HepG2 (cell line): ENCODE results near the gene VGF. TPM values are rescaled to one million over a fixed set of nuclear protein-coding genes. Genes with fewer than 3 reads are reported as not detected.

Experiments used
- GATAD2A ChIP-seq: IDR thresholded peaks from 2 replicates; pipeline ENCODE4 v1.6.1; 2016
- KDM3A ChIP-seq: IDR thresholded peaks from 2 replicates; pipeline ENCODE4 v1.6.1; 2018; ENCODE audit warnings: low read depth, missing compliant biosample characterization
- KDM5A ChIP-seq: fragments of 200-600 bp; sonication (generic); IDR thresholded peaks from 2 replicates; pipeline ENCODE4 v1.7.0; 2018; ENCODE audit warnings: antibody characterized with exemption, mild to moderate bottlenecking, low read length, borderline replicate concordance
- NR2F1 ChIP-seq, 2 experiments: fragments of 450-650 bp in 1 of 2; formaldehyde crosslinking in 1 of 2; IDR thresholded peaks; 2 replicates each; pipeline versions ENCODE4 v1.5.0 to v1.6.1; 2016 to 2020; ENCODE audit warnings: mild to moderate bottlenecking in 1 of 2, missing compliant biosample characterization in 1 of 2, missing genetic modification reagents in 1 of 2, moderate library complexity in 1 of 2
- PCBP1 ChIP-seq: fragments of 200-400 bp; formaldehyde crosslinking; IDR thresholded peaks from 2 replicates; pipeline ENCODE4 v1.6.1; 2017; ENCODE audit warnings: mild to moderate bottlenecking, low read depth, low read length, borderline replicate concordance
- RBM39 ChIP-seq: fragments of 200-400 bp; formaldehyde crosslinking; IDR thresholded peaks from one replicate; pipeline ENCODE4 v1.6.1; 2018; ENCODE audit warnings: antibody characterized with exemption, mild to moderate bottlenecking, low read depth, low read length; ENCODE audit not compliant: poor library complexity, severe bottlenecking
- SKI ChIP-seq: fragments of 450-650 bp; IDR thresholded peaks from one replicate; pipeline ENCODE4 v1.6.1; 2018; ENCODE audit warnings: mild to moderate bottlenecking; ENCODE audit not compliant: partially characterized antibody
- ZNF354B ChIP-seq: sonication (generic); formaldehyde crosslinking; IDR thresholded peaks from 2 replicates; pipeline ENCODE4 v1.8.0; 2022; ENCODE audit warnings: mild to moderate bottlenecking, missing genetic modification reagents
- ZNF572 ChIP-seq: sonication (generic); formaldehyde crosslinking; IDR thresholded peaks from 2 replicates; pipeline ENCODE4 v1.5.1; 2020; ENCODE audit warnings: mild to moderate bottlenecking, missing genetic modification reagents
- ZNF782 ChIP-seq: sonication (generic); formaldehyde crosslinking; IDR thresholded peaks from 2 replicates; pipeline ENCODE4 v1.4.0; 2020; ENCODE audit warnings: missing genetic modification reagents, mild to moderate bottlenecking, borderline replicate concordance
- polyA plus RNA-seq, 8 experiments: library from polyadenylated mRNA; depleted of rRNA in 3 of 8; stranded (reverse) in 7 of 8; unstranded in 1 of 8; fragments of >200 nt; fragmentation: Illumina TruSeq in 4 of 8; extraction: Trizol in 4 of 8; gene quantifications; 2 replicates each; pipeline versions ENCODE4 v1.2.1 to v1.2.3, GENCODE V29; 2011 to 2016; ENCODE audit warnings: low read depth in 4 of 8, missing spikeins in 1 of 8, mixed read lengths in 1 of 8; ENCODE audit not compliant: insufficient read depth in 1 of 8
- total RNA-seq, 5 experiments: library from RNA; depleted of rRNA; stranded (reverse); fragments of >200 nt; fragmentation: Illumina TruSeq; extraction: Trizol; gene quantifications; 2 replicates each; pipeline ENCODE4 v1.2.3, GENCODE V29; 2016; ENCODE audit warnings: low read depth in 1 of 5
- TF ChIP-seq, protein P1 (sequence below): sonication (generic); formaldehyde crosslinking; IDR thresholded peaks from 2 replicates; pipeline ENCODE4 v1.5.1; 2020; ENCODE audit warnings: mild to moderate bottlenecking, missing genetic modification reagents, borderline replicate concordance
- TF ChIP-seq, protein P2 (sequence below): sonication (generic); formaldehyde crosslinking; IDR thresholded peaks from 2 replicates; pipeline ENCODE4 v1.4.0; 2020; ENCODE audit warnings: missing genetic modification reagents
- TF ChIP-seq, protein P3 (sequence below): sonication (generic); formaldehyde crosslinking; IDR thresholded peaks from 2 replicates; pipeline ENCODE4 v1.4.0; 2020; ENCODE audit warnings: missing genetic modification reagents
- TF ChIP-seq, protein P4 (sequence below): sonication (generic); formaldehyde crosslinking; IDR thresholded peaks from 2 replicates; pipeline ENCODE4 v1.8.1; 2022; ENCODE audit warnings: mild to moderate bottlenecking, missing genetic modification reagents
- TF ChIP-seq, protein P5 (sequence below): sonication (generic); formaldehyde crosslinking; IDR thresholded peaks from 2 replicates; pipeline ENCODE4 v1.5.1; 2020; ENCODE audit warnings: mild to moderate bottlenecking, missing genetic modification reagents, borderline replicate concordance

Gene VGF
- total and polyA plus RNA-seq, 2 of the 13 experiments (the other 11 are each of a cell fraction or from before 2014, with no cell fraction given): 0.12 to 0.46 TPM

DNA sequence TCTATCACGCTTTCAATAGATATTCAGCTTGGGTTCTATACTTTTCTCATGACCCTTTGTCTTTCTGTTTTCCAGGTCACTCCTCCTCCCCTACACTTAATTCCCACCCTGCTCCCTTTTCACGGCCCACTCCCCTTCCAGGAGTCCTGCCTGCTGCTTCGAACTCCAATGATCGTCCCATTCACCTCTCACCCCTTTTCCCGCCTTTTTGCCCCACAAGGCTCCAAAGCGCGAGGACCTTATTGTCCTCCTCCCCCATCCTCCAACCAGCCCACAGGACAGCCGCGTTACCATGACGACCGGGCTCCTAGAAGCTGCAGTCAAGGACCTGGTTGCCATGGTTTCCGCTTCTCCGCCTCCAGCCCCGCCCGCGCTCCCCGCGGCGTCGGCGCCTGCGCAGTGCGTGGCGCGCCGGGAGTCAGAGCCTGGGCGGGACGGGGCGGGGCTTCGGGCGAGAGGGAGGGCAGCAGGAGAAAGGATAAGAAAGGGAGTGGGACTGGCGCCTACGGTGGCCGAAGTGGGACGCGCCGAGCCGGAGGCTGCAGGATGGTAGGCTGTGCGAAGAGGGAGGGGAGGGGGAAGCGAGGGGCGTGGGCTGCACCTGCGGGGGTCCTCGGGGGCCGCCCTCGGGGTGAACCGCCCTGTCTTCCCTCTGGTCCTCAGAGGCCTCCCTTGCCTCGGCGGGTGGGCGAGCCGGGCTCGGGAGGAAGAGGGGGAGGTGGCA, 11.2 kb downstream of the VGF start, which contains the start of gene AP1S1 (continued):
- TF ChIP-seq, protein P1, sequence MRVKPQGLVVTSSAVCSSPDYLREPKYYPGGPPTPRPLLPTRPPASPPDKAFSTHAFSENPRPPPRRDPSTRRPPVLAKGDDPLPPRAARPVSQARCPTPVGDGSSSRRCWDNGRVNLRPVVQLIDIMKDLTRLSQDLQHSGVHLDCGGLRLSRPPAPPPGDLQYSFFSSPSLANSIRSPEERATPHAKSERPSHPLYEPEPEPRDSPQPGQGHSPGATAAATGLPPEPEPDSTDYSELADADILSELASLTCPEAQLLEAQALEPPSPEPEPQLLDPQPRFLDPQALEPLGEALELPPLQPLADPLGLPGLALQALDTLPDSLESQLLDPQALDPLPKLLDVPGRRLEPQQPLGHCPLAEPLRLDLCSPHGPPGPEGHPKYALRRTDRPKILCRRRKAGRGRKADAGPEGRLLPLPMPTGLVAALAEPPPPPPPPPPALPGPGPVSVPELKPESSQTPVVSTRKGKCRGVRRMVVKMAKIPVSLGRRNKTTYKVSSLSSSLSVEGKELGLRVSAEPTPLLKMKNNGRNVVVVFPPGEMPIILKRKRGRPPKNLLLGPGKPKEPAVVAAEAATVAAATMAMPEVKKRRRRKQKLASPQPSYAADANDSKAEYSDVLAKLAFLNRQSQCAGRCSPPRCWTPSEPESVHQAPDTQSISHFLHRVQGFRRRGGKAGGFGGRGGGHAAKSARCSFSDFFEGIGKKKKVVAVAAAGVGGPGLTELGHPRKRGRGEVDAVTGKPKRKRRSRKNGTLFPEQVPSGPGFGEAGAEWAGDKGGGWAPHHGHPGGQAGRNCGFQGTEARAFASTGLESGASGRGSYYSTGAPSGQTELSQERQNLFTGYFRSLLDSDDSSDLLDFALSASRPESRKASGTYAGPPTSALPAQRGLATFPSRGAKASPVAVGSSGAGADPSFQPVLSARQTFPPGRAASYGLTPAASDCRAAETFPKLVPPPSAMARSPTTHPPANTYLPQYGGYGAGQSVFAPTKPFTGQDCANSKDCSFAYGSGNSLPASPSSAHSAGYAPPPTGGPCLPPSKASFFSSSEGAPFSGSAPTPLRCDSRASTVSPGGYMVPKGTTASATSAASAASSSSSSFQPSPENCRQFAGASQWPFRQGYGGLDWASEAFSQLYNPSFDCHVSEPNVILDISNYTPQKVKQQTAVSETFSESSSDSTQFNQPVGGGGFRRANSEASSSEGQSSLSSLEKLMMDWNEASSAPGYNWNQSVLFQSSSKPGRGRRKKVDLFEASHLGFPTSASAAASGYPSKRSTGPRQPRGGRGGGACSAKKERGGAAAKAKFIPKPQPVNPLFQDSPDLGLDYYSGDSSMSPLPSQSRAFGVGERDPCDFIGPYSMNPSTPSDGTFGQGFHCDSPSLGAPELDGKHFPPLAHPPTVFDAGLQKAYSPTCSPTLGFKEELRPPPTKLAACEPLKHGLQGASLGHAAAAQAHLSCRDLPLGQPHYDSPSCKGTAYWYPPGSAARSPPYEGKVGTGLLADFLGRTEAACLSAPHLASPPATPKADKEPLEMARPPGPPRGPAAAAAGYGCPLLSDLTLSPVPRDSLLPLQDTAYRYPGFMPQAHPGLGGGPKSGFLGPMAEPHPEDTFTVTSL (CRISPR knock-in tag): no peak
- TF ChIP-seq, protein P2, sequence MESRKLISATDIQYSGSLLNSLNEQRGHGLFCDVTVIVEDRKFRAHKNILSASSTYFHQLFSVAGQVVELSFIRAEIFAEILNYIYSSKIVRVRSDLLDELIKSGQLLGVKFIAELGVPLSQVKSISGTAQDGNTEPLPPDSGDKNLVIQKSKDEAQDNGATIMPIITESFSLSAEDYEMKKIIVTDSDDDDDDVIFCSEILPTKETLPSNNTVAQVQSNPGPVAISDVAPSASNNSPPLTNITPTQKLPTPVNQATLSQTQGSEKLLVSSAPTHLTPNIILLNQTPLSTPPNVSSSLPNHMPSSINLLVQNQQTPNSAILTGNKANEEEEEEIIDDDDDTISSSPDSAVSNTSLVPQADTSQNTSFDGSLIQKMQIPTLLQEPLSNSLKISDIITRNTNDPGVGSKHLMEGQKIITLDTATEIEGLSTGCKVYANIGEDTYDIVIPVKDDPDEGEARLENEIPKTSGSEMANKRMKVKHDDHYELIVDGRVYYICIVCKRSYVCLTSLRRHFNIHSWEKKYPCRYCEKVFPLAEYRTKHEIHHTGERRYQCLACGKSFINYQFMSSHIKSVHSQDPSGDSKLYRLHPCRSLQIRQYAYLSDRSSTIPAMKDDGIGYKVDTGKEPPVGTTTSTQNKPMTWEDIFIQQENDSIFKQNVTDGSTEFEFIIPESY (CRISPR knock-in tag): no peak
- TF ChIP-seq ZNF354B: no peak
- peak; percentile 93 for TF ChIP-seq RBM39
- TF ChIP-seq PCBP1: 0 out of 2 replicates have a peak, but pooled peaks have one; percentile 12
- TF ChIP-seq ZNF572 (CRISPR knock-in tag): no peak
- no peak for TF ChIP-seq ZNF782 (CRISPR knock-in tag)
- peak; percentile 40 for TF ChIP-seq SKI
- TF ChIP-seq, protein P3, sequence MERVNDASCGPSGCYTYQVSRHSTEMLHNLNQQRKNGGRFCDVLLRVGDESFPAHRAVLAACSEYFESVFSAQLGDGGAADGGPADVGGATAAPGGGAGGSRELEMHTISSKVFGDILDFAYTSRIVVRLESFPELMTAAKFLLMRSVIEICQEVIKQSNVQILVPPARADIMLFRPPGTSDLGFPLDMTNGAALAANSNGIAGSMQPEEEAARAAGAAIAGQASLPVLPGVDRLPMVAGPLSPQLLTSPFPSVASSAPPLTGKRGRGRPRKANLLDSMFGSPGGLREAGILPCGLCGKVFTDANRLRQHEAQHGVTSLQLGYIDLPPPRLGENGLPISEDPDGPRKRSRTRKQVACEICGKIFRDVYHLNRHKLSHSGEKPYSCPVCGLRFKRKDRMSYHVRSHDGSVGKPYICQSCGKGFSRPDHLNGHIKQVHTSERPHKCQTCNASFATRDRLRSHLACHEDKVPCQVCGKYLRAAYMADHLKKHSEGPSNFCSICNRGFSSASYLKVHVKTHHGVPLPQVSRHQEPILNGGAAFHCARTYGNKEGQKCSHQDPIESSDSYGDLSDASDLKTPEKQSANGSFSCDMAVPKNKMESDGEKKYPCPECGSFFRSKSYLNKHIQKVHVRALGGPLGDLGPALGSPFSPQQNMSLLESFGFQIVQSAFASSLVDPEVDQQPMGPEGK (CRISPR knock-in tag): no peak
- TF ChIP-seq, protein P4, sequence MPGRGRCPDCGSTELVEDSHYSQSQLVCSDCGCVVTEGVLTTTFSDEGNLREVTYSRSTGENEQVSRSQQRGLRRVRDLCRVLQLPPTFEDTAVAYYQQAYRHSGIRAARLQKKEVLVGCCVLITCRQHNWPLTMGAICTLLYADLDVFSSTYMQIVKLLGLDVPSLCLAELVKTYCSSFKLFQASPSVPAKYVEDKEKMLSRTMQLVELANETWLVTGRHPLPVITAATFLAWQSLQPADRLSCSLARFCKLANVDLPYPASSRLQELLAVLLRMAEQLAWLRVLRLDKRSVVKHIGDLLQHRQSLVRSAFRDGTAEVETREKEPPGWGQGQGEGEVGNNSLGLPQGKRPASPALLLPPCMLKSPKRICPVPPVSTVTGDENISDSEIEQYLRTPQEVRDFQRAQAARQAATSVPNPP (CRISPR knock-in tag): no peak
- TF ChIP-seq, protein P5, sequence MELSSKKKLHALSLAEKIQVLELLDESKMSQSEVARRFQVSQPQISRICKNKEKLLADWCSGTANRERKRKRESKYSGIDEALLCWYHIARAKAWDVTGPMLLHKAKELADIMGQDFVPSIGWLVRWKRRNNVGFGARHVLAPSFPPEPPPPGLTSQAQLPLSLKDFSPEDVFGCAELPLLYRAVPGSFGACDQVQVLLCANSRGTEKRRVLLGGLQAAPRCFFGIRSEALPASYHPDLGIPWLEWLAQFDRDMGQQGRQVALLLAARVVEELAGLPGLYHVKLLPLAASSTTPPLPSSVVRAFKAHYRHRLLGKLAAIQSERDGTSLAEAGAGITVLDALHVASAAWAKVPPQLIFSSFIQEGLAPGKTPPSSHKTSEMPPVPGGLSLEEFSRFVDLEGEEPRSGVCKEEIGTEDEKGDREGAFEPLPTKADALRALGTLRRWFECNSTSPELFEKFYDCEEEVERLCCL (CRISPR knock-in tag): no peak
- TF ChIP-seq GATAD2A: peak; percentile 27; the same call in 1 of the 2 replicates
- no peak for TF ChIP-seq KDM3A (CRISPR knock-in tag)
- TF ChIP-seq NR2F1 (CRISPR knock-in tag; IDR thresholded peaks at IDR 0.05): no peak
- peak; percentile 70; the same call in 1 of the 2 replicates for TF ChIP-seq KDM5A
